HEK293 (cell line): ENCODE measurements around the gene MRPL55.

Source experiments
- CTCF ChIA-PET: fragments of 350-600 bp; formaldehyde crosslinking; extraction: SDS; loops from one replicate; lab custom pipeline; 2021; ENCODE audit warnings: antibody characterized with exemption; lab: Yijun Ruan, JAX
- POLR2A ChIA-PET: fragments of 300-600 bp; formaldehyde crosslinking; extraction: SDS; loops from one replicate; lab custom pipeline; 2020; ENCODE audit warnings: antibody characterized with exemption, inconsistent platforms; lab: Yijun Ruan, JAX
- H3K27ac ChIP-seq: fragments of 200-500 bp; sonication (Bioruptor generic); 2 replicates; pipeline ENCODE4 v1.5.1; 2014; ENCODE audit warnings: low read depth, low read length, control low read depth, inconsistent platforms; ENCODE audit errors: extremely low read depth
- H3K36me3 ChIP-seq, 2 experiments: fragments of 200-500 bp in 1 of 2; sonication (Bioruptor generic) in 1 of 2; 1 replicate in 1 of 2; 2 replicates in 1 of 2; pipeline ENCODE4 v1.5.1; 2014 to 2017; ENCODE audit warnings: inconsistent platforms in 2 of 2, low read length in 2 of 2; ENCODE audit not compliant: control insufficient read depth in 2 of 2, insufficient read depth in 1 of 2
- H3K4me1 ChIP-seq: fragments of 200-500 bp; sonication (Bioruptor generic); 2 replicates; pipeline ENCODE4 v1.5.1; 2014; ENCODE audit warnings: mild to moderate bottlenecking, low read length, inconsistent platforms; ENCODE audit not compliant: control insufficient read depth, insufficient read depth
- H3K4me3 ChIP-seq: 2 replicates; pipeline ENCODE4 v1.5.1; 2011; ENCODE audit warnings: low read depth, mild to moderate bottlenecking, control low read depth, low read length, moderate library complexity
- H3K9me3 ChIP-seq: fragments of 200-500 bp; sonication (Bioruptor generic); 2 replicates; pipeline ENCODE4 v1.5.1; 2014; ENCODE audit warnings: low read depth, low read length, inconsistent platforms; ENCODE audit not compliant: control insufficient read depth, insufficient read depth
- HIC1 ChIP-seq: fragments of 450-650 bp; formaldehyde crosslinking; IDR thresholded peaks from 2 replicates; pipeline ENCODE4 v1.5.1; 2016; ENCODE audit warnings: missing biosample characterization, missing genetic modification characterization
- KLF1 ChIP-seq: fragments of 450-650 bp; formaldehyde crosslinking; IDR thresholded peaks from 2 replicates; pipeline ENCODE4 v1.5.1; 2016; ENCODE audit warnings: missing biosample characterization, missing genetic modification characterization
- KLF7 ChIP-seq: fragments of 450-650 bp; formaldehyde crosslinking; IDR thresholded peaks from 2 replicates; pipeline ENCODE4 v1.5.1; 2016; ENCODE audit warnings: missing biosample characterization, missing genetic modification characterization, borderline replicate concordance
- PBX3 ChIP-seq: sonication (generic); formaldehyde crosslinking; IDR thresholded peaks from 2 replicates; pipeline ENCODE4 v1.8.1; 2022; ENCODE audit warnings: mild to moderate bottlenecking, moderate library complexity, missing genetic modification reagents
- RBAK ChIP-seq: fragments of 450-650 bp; formaldehyde crosslinking; IDR thresholded peaks from 2 replicates; pipeline ENCODE4 v1.5.1; 2016; ENCODE audit warnings: missing biosample characterization, missing genetic modification characterization
- ZBTB6 ChIP-seq: fragments of 450-650 bp; formaldehyde crosslinking; IDR thresholded peaks from 2 replicates; pipeline ENCODE4 v1.5.1; 2017; ENCODE audit warnings: missing biosample characterization, missing genetic modification characterization
- ZEB2 ChIP-seq: fragments of 450-650 bp; formaldehyde crosslinking; IDR thresholded peaks from 2 replicates; pipeline ENCODE4 v1.5.1; 2016; ENCODE audit warnings: missing biosample characterization, missing genetic modification characterization
- ZNF112 ChIP-seq: fragments of 450-650 bp; formaldehyde crosslinking; IDR thresholded peaks from 2 replicates; pipeline ENCODE4 v1.5.0; 2017; ENCODE audit warnings: missing biosample characterization, missing genetic modification characterization
- ZNF155 ChIP-seq: fragments of 450-650 bp; formaldehyde crosslinking; IDR thresholded peaks from 2 replicates; pipeline ENCODE4 v1.5.1; 2016; ENCODE audit warnings: missing biosample characterization, missing genetic modification characterization
- ZNF202 ChIP-seq: fragments of 450-650 bp; formaldehyde crosslinking; IDR thresholded peaks from 2 replicates; pipeline ENCODE4 v1.5.1; 2016; ENCODE audit warnings: missing biosample characterization, missing genetic modification characterization, borderline replicate concordance
- ZNF266 ChIP-seq: fragments of 450-650 bp; formaldehyde crosslinking; IDR thresholded peaks from 2 replicates; pipeline ENCODE4 v1.5.1; 2016; ENCODE audit warnings: missing biosample characterization, missing genetic modification characterization, low read depth
- ZNF341 ChIP-seq: fragments of 450-650 bp; formaldehyde crosslinking; IDR thresholded peaks from 2 replicates; pipeline ENCODE4; 2016; ENCODE audit warnings: low read depth, missing biosample characterization, missing genetic modification characterization
- ZNF571 ChIP-seq: fragments of 450-650 bp; formaldehyde crosslinking; IDR thresholded peaks from 2 replicates; pipeline ENCODE4 v1.5.0; 2017; ENCODE audit warnings: missing biosample characterization, missing genetic modification characterization
- ZNF701 ChIP-seq: fragments of 450-650 bp; formaldehyde crosslinking; IDR thresholded peaks from 2 replicates; pipeline ENCODE4 v1.5.1; 2016; ENCODE audit warnings: missing biosample characterization, missing genetic modification characterization
- ZNF777 ChIP-seq: fragments of 450-650 bp; formaldehyde crosslinking; IDR thresholded peaks from 2 replicates; pipeline ENCODE4 v1.5.1; 2017; ENCODE audit warnings: missing biosample characterization, missing genetic modification characterization, borderline replicate concordance
- ZXDB ChIP-seq: fragments of 450-650 bp; formaldehyde crosslinking; IDR thresholded peaks from 2 replicates; pipeline ENCODE4 v1.5.1; 2016; ENCODE audit warnings: missing biosample characterization, missing genetic modification characterization
- TF ChIP-seq, protein P1 (sequence below): fragments of 450-650 bp; formaldehyde crosslinking; IDR thresholded peaks from 2 replicates; pipeline ENCODE4 v1.5.1; 2016; ENCODE audit warnings: missing biosample characterization, missing genetic modification characterization
- TF ChIP-seq, protein P2 (sequence below): fragments of 450-650 bp; formaldehyde crosslinking; IDR thresholded peaks from 2 replicates; pipeline ENCODE4 v1.5.1; 2017; ENCODE audit warnings: missing biosample characterization, missing genetic modification characterization

MRPL55 gene

DNA sequence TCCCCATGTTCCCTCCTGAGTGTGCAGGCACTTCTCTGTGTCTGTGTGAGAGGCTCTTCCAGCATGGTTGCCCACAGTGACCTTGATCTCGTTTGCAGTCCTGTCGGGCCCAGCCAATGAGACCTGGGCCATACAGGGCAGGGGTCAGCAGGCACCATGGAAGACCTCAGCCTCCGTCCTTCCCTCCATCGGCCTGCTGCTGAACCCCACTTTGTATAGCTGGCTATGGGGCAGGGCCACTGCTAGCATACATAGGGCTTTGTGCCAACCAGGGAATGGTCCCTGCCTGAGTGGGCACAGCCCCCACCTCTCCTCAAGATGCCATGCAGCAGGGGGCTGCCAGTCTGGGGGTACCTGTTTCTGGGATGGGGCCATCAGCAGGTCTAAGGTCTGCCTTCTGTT is 9.8 kb downstream of the MRPL55 start:
- TF ChIP-seq HIC1 (tag by site-specific recombination) (peak; percentile 85), ZNF155 (no peak), ZNF571 (no peak), PBX3 (CRISPR knock-in tag) (0 out of 2 replicates have a peak, but pooled peaks have one; percentile 29), KLF1 (tag by site-specific recombination) (0 out of 2 replicates have a peak, but pooled peaks have one; percentile 25), ZNF341 (tag by site-specific recombination) (peak; percentile 65)
- Histone ChIP-seq H3K4me1 (no peaks in the 10 kb centered on the region; the same call in 1 of the 2 replicates), H3K36me3 (peaks cover 6 to 71% of the 10 kb centered on the region in 2 experiments; a peak in 2 of 3 replicates), H3K27ac (no peak overlapping the region), H3K9me3 (no peaks in the 10 kb centered on the region), H3K4me3 (no peak overlapping the region)
- CTCF ChIA-PET = interaction anchor here (0.7 to 4.3 kb wide), 3 partner anchors 13 to 100 kb away, joined by 3 to 20 read pairs (median 3); no protein-coding TSS in a partner anchor
- POLR2A ChIA-PET = interaction anchor here (0.9 to 4.5 kb wide), 3 partner anchors 12 to 100 kb away, joined by 4 to 21 read pairs (median 7); partner anchors contain the start of gene ARF1

GRCh38 chr1:228098323-228098931 is 10.7 kb downstream of the MRPL55 start:
- ChIA-PET POLR2A (interaction anchor here (0.9 to 4.5 kb wide), 3 partner anchors 11 to 99 kb away, joined by 3 to 21 read pairs (median 4); partner anchors contain the start of gene ARF1), CTCF (interaction anchor here (0.6 to 4.3 kb wide), 3 partner anchors 20 to 99 kb away, joined by 3 to 20 read pairs (median 3); no protein-coding TSS in a partner anchor)
- H3K36me3 ChIP-seq = peaks cover 6 to 78% of the 10 kb centered on the region in 2 experiments; a peak in 2 of 3 replicates
- no peak overlapping the region for H3K4me3 ChIP-seq
- no peaks in the 10 kb centered on the region; the same call in 1 of the 2 replicates for H3K4me1 ChIP-seq
- H3K27ac ChIP-seq = no peak overlapping the region
- H3K9me3 ChIP-seq = no peaks in the 10 kb centered on the region
- TF ChIP-seq HIC1 (tag by site-specific recombination) = peak; percentile 18; the same call in 1 of the 2 replicates
- TF ChIP-seq ZNF202 (tag by site-specific recombination) = no peak
- TF ChIP-seq ZEB2 (tag by site-specific recombination) = no peak
- no peak for TF ChIP-seq ZXDB
- TF ChIP-seq, protein P1, sequence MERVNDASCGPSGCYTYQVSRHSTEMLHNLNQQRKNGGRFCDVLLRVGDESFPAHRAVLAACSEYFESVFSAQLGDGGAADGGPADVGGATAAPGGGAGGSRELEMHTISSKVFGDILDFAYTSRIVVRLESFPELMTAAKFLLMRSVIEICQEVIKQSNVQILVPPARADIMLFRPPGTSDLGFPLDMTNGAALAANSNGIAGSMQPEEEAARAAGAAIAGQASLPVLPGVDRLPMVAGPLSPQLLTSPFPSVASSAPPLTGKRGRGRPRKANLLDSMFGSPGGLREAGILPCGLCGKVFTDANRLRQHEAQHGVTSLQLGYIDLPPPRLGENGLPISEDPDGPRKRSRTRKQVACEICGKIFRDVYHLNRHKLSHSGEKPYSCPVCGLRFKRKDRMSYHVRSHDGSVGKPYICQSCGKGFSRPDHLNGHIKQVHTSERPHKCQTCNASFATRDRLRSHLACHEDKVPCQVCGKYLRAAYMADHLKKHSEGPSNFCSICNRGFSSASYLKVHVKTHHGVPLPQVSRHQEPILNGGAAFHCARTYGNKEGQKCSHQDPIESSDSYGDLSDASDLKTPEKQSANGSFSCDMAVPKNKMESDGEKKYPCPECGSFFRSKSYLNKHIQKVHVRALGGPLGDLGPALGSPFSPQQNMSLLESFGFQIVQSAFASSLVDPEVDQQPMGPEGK (tag by site-specific recombination) = 0 out of 2 replicates have a peak, but pooled peaks have one; percentile 17
- no peak for TF ChIP-seq ZNF777 (tag by site-specific recombination)
- TF ChIP-seq ZNF266 (tag by site-specific recombination) = no peak
- TF ChIP-seq ZBTB6 (tag by site-specific recombination) = no peak
- no peak for TF ChIP-seq ZNF701 (tag by site-specific recombination)
- TF ChIP-seq RBAK = no peak
- TF ChIP-seq, protein P2, sequence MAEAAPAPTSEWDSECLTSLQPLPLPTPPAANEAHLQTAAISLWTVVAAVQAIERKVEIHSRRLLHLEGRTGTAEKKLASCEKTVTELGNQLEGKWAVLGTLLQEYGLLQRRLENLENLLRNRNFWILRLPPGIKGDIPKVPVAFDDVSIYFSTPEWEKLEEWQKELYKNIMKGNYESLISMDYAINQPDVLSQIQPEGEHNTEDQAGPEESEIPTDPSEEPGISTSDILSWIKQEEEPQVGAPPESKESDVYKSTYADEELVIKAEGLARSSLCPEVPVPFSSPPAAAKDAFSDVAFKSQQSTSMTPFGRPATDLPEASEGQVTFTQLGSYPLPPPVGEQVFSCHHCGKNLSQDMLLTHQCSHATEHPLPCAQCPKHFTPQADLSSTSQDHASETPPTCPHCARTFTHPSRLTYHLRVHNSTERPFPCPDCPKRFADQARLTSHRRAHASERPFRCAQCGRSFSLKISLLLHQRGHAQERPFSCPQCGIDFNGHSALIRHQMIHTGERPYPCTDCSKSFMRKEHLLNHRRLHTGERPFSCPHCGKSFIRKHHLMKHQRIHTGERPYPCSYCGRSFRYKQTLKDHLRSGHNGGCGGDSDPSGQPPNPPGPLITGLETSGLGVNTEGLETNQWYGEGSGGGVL (tag by site-specific recombination) = no peak
- TF ChIP-seq ZNF112 (tag by site-specific recombination) = no peak
- 0 out of 2 replicates have a peak, but pooled peaks have one; percentile 61 for TF ChIP-seq KLF7 (tag by site-specific recombination)
